ENCODE results near the gene TDG.
A peak's percentile ranks its signal among the peaks of the same experiment; 100 is the strongest.
"Not testable (repeated sequence)": the region's sequence is repeated elsewhere in the genome, so short reads cannot be mapped to it uniquely, and the experiment has no call there.

Gene TDG

GRCh38 chr12:103960616-103961227, 5.0 kb upstream of the TDG start:
- no peak for DNase-seq (ENCODE audit: low read depth, low spot score)

GRCh38 chr12:103962493-103962892, 3.2 kb upstream of the TDG start:
- DNase-seq (ENCODE audit: low read depth, low spot score), result no peak

GRCh38 chr12:103964805-103965204, 867 bp upstream of the TDG start:
- DNase-seq (ENCODE audit: low read depth, low spot score), result no peak

GRCh38 chr12:103965255-103965589, 450 bp upstream of the TDG start:
- no peak for DNase-seq (ENCODE audit: low read depth, low spot score)

- DNase-seq (ENCODE audit: low read depth, low spot score), result no peak
Measured at GRCh38 chr12:103966736-103967135, 1.1 kb downstream of the TDG start.

- DNase-seq (ENCODE audit: low read depth, low spot score), result no peak
Measured at GRCh38 chr12:103969391-103969790, 3.7 kb downstream of the TDG start.

GRCh38 chr12:103973909-103974308, 8.2 kb downstream of the TDG start:
- DNase-seq (ENCODE audit: low read depth, low spot score), result no peak

- DNase-seq (ENCODE audit: low read depth, low spot score), result no peak
Measured at GRCh38 chr12:103975368-103975767, 9.7 kb downstream of the TDG start.

GRCh38 chr12:103978384-103978982, 12.8 kb downstream of the TDG start:
- no peak for DNase-seq (ENCODE audit: low read depth, low spot score)

- peak; percentile 38 for DNase-seq (ENCODE audit: low read depth, low spot score)
Measured at GRCh38 chr12:103986829-103987228, 21.2 kb downstream of the TDG start.

- DNase-seq (ENCODE audit: low read depth, low spot score), result no peak
Measured at GRCh38 chr12:103994235-103994634, 28.6 kb downstream of the TDG start.

GRCh38 chr12:103996595-103996994, 30.9 kb downstream of the TDG start:
- DNase-seq (ENCODE audit: low read depth, low spot score), result no peak

GRCh38 chr12:103997286-103997900, 31.7 kb downstream of the TDG start:
- no peak for DNase-seq (ENCODE audit: low read depth, low spot score)

GRCh38 chr12:103998976-103999375, 33.3 kb downstream of the TDG start:
- no peak for DNase-seq (ENCODE audit: low read depth, low spot score)

- DNase-seq (ENCODE audit: low read depth, low spot score), result no peak
Measured at GRCh38 chr12:104000807-104001434, 35.2 kb downstream of the TDG start.

- no peak for DNase-seq (ENCODE audit: low read depth, low spot score)
Measured at GRCh38 chr12:104002686-104003085, 37.0 kb downstream of the TDG start.

- DNase-seq (ENCODE audit: low read depth, low spot score), result no peak
Measured at GRCh38 chr12:104003596-104003995, 37.9 kb downstream of the TDG start.

- DNase-seq (ENCODE audit: low read depth, low spot score), result no peak
Measured at GRCh38 chr12:104006929-104007328, 41.3 kb downstream of the TDG start.

- DNase-seq (ENCODE audit: low read depth, low spot score), result no peak
Measured at GRCh38 chr12:104010121-104010520, 44.4 kb downstream of the TDG start.

- DNase-seq (ENCODE audit: low read depth, low spot score), result no peak
Measured at GRCh38 chr12:104010606-104011169, 45.0 kb downstream of the TDG start.

- no peak for DNase-seq (ENCODE audit: low read depth, low spot score)
Measured at GRCh38 chr12:104011253-104011652, 45.6 kb downstream of the TDG start.

- no peak for DNase-seq (ENCODE audit: low read depth, low spot score)
Measured at GRCh38 chr12:104012331-104012730, 46.7 kb downstream of the TDG start.

GRCh38 chr12:104021862-104022261, 56.2 kb downstream of the TDG start:
- not testable (repeated sequence) for DNase-seq (ENCODE audit: low read depth, low spot score)

Measured in iPS DF 19.7 (cell line).